T-helper 1 cell (primary cell): ENCODE measurements around the gene USP13.

Experiments used
- DNase-seq, 5 donors: peaks; one replicate each; pipeline ENCODE4 v3.0.0-alpha.2; 2012 to 2020

Gene USP13

DNA sequence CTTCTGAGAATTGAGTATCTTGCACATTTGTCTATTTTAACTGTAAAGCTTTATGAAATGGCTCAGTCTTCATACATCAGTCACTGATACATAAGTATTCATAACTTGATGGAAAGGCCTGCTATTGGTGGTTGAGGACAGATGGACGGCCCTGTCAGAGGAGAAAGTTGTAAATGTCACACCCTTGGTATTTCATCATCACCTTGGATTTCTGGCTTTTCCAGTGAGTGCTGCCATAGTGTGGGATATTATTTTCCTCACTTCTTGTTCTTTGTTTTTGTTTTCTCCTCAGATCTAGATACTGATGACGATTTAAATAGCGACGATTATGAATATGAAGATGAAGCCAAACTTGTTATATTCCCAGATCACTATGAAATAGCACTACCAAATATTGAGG lies 47.9 kb downstream of the USP13 start:
- DNase-seq: no peak

DNA sequence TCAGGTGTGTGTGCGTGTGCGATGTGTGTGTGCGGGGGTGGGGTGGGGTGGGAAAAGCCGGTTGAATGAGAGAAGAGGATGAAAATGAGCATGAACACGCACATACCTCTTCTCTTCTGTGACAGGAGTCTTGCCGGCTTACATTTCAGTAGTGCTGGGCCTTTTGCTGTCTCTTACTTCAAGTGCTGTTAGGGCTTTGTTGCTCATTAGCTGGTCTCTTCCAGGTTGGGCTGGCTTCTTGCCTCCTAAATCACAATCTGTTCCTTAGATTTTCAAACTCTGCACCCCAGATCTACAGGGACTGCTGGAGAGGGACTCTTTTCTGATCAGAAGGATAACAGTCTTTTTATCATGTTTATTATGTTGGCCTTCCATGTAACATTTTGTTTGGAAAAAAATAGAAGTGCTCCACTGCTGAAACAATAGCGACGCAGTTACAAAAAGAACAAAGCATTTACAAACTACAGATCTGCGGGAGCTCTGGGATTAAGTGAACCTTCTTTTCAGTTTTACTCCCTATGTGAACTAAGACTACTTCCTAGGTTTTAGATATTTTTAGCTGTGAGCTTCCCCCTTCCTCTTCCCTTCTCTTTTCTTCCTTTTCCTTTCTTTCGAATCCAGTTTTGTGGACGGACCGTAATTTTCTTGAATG lies 48.5 kb downstream of the USP13 start:
- no peak for DNase-seq

DNA sequence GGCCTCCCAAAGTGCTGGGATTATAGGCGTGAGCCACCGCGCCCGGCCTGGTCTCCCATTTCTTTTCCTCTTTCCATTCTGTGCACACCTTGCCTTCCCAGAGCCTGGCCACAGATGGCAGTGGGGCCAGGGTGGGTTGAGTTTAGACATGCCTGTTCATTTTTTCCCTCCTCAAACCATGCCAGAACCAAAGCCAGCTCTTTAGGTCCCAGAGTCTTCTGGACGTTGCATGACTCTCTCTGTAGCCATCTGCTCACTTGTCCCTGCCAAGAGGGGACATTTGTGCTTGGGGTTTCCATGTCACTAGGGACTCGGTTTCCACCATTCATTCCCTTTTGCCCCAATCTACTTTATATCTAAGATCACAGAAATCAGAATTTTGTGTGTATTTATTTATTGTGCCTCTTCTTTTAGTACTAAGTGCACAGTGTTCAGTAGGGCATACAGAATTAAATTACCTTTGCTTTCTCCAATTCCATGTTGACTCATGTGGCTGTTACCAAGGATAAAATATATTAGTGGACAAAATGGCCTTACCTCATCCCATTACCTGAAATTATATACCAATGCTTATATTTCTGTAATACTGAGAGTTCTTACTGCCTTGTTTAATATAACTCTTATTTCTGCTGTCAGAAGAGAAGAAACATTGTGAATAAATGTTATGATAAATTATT lies 49.6 kb downstream of the USP13 start:
- DNase-seq: no peak

DNA sequence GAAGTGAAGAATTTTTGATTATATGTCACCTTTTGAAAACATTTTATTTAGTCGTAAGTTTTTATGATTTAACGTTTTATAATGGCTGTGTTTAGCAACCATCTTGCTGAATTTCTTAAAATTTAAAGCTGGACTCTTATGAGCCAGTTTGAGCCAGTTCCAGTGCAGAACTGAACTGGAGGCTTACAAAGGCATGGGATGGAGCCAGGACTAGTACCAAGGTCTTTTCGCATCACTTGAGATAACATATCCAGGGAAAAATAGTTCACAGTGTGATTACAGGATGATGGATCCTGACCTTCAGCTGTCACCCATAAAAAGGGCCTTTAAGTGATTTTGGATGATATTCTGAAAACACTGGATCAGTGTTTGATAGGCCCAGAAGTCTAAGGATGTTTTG lies 51.0 kb downstream of the USP13 start:
- no peak for DNase-seq

DNA sequence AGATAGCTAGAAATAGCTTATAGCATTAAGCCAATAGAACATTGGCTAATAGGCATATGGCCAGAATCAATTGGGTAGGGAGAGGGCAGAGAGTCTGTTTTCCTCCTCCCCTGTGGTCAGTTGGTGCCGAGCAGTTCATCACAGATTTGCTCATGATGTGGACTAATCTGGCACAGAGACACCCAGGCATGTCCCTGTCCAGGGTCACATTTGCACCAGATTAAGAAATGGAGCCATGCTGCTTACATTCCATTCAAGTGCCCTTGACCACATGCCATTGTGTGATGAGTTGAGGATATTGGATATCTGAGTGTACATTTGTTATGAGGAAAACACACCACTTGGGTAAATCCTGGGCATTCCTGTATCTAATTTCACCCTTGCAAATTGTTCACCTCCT lies 53.4 kb downstream of the USP13 start:
- no peak for DNase-seq

DNA sequence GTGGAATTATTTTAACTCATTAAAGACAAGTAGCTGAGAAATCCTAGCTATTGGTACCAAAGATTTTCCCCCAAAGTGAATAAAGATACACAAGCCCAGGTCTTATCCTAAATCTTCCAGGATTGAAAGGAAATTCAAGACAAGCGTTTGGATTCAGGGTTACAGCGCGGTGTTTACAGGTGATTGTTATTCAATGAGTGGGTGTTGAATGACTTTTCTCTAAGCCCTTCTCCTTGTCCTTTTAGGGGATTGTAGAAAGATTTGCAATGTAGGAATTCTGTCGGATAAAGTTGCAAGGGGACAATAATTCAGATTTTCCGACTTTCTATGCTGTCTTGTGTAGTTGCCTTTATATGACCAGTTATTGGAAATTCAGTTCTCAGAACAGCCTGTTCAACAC lies 57.2 kb downstream of the USP13 start:
- DNase-seq: no peak

DNA sequence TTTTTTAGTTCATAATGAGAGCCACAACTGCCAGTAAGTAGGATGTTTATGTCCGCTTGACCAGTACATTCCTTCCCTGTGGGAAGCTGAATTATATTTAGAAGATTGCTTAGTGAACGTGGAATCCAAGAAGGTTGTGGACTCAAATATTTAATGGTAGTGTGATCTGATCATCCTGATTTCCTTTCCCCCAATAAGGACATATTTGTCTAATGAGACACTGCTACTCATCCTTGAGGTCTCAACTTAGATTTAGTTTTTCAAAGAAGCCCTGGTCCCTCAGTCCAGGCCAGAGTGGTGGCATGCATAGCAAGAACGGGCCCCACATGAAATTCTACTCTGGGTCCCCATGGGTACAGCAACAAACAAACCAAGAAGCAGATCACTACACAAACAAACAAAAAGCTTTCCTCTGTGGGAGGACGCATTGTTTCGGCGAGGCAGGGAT lies 60.8 kb downstream of the USP13 start:
- DNase-seq: no peak

DNA sequence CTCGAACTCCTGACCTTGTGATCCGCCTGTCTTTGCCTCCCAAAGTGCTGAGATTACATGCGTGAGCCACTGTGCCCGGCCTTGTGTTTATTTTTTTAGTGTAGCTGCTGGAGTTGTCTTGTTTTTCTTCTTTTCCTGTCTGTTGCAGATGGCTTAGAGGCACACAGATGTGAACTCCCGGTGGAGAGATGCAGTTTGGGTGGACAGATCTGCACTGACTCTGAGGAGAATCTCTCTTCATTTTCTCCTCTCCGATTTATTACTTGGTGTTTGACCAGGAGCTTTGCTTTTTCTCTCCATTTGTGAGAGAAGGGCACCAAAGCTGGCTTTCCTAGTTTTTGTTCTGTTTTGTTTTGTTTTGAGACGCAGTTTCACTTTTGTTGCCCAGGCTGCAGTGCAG lies 62.7 kb downstream of the USP13 start:
- no peak for DNase-seq

DNA sequence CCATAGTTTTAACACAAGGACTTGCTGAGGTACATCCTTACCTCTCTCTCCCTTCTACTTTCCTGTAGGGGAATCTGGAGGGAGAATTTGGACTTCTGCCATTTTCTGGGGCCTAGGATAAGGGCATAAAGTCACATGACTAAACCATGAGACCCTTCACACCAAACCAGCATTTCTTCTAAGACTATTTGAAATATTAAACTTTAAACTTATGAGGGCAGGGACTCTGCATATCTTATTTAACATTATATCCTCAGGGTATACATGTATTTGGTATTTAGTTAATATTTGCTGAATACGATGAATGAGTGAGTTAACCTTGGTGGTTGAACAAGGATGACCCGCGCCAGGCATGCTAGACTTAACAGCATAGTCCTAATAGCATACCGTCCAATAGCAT lies 63.4 kb downstream of the USP13 start:
- DNase-seq: no peak

DNA sequence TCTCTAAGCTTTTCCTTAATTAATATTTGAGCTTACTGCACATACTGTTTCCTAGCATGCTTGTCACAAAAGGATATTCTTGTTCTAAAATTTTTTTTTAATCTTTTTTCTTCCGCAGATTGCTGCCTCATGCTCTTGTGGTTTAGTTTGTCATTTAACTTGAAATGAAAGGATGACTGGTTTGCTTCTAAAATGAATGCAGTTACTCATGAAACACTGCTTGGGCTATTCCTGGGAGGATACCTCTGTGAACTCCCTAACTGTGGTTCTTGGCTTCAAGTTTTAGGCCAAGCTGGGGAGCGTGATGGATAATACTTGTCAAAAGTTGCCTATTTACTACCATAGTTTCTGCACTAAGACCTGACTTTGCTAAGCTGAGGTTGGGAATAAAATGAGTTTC lies 64.0 kb downstream of the USP13 start:
- no peak for DNase-seq

DNA sequence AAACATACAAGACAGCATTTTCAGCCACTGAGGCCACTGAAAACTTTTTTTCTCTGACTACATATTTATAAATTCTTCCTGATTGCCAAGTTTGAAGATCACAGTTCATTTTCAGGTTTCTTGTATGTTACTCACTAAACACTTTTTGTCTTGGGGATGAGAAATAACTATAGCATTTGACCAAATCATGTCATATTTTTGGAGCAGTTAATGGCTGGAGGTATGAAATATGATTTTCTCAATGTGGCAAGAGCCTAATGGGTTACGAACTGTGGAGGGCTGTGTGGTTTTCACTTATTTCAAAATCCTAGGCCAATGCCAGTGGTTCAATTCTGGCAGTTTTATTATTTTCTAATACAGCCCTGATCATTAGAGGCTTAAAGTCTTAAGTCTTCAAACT lies 64.4 kb downstream of the USP13 start:
- no peak for DNase-seq

DNA sequence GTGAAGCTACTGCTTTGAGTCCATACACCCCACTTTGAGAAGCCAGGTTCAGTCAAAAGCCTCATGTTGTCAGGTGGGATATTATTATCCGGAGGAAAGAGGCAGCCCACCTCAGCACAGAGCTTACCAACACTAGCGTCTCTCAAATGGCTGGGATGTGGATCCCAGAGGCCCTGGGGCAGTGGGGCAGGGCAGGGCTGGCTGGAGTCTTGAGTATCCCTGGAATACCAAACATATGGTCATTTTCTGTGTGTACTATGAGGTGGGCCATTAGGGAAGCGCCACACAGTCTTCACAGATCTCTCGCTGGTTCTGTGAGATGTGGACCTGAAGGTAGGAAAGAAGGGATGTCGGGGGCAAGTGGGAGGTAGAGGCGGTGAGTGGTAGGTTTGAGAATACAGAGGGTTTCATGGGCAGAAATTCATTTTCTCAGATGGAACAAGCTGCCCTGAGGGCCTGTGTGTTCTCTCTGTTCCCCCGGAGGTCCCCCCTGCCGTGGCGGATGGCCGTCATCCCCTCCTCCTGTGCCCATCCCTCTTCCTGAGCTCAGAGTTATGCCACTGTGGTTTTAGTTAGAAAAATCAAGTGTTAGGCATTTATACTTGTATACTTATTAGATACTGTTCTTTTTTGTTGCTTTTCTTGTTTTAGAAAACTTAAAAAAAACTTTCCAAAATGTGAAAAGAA lies 66.4 kb downstream of the USP13 start:
- DNase-seq: no peak

DNA sequence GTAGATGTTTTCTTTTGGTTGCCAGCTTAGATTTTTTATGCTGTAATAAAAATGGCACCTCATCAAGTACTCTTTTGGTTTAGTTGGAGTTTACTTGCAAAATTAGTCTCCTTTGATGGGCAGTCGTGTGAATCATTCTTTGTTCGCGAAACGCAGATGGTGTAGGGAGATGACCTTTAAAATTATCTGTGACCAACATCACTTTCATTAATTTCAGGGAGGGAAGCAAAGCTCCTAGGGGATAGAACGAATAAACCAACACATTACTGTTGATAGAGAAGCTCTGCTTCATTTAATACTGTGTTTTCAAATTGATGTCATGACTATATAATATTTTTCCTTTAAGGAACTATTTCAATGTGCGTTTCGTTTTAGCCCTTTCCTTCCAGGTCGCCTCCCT lies 67.4 kb downstream of the USP13 start:
- no peak for DNase-seq

DNA sequence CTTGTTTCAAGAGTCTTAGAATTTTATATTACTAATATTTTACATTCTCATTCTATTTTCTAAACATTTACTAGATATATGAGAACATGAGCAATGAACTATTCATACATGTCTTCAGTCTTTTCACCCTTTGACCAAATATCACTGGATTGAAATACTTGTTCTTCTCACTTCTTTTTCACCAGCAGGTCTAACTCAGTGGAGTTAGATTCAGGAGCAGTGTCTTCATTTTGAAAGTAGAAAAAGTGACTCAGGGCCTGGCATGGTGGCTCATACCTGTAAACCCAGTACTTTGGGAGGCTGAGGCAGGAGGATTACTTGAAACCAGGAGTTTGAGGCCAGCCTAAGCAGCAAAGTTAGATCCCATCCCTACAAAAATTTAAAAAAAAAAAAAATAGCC lies 70.8 kb downstream of the USP13 start:
- DNase-seq: no peak

DNA sequence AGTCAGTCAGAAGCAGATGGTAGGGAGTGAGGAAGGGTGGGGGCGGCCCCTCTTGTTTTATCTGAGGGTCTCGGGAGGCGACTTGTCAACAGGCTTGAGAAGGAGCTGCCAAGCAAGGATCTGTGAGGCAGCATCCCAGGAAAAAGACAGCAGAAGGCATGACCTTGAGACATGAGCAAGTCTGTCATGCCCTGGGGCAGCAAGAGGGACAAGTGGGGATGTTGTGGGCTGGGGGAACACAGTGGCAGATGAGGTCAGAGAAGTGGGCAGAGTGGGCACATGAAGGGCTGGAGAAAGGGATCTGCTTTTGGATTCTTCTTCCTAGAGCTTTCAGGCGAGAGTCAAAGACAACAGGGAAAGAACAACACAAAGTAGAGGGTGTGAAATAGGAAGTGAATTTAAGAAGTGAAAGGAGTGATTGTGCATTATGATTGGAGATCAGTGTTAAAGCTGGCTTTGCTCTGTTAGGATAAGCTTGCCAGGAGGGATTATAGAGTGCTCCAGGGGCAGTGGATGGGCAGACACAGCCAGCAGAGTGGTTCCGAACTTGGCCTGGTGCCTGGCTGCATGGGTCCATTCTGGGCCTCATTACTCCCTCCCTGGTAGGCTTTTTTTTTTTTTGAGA lies 73.3 kb downstream of the USP13 start:
- no peak for DNase-seq

DNA sequence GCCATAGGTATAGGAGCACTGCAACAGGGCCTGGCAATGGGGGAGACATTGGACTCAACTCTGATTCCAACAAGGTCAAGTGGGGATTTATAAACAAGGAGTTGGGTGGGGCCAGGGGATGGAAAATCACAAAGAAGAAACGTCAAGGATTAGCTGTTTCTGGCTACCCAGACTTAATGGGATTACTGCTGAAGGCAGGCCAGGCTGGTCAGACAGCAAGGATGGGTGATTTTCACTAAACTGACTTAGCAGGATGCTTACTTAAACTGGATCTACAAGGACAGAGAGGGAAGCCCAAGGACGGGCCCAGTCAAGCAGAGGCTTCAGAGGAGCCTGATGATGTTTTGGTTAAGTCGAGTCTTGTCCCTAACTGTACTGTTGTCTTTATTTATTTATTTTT lies 76.2 kb downstream of the USP13 start:
- DNase-seq: no peak

DNA sequence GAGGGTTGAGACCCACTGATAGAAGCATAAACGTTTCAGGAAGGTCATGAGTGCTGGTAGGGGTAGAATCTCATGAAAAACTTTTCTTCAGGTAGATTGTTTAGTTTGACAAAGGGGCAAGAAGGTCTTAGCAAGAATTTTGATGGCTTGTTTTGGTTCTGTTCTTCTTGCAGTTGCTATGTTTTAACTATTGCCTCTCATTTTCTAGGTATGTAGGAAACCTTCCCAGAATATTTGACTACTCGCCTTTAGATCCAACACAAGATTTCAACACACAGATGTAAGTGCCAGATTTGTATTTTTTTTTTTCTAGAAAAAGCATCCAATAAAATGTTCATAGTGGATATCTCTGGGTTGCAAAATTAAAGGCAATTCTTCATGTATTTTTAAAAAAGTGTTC lies 77.1 kb downstream of the USP13 start:
- no peak for DNase-seq

DNA sequence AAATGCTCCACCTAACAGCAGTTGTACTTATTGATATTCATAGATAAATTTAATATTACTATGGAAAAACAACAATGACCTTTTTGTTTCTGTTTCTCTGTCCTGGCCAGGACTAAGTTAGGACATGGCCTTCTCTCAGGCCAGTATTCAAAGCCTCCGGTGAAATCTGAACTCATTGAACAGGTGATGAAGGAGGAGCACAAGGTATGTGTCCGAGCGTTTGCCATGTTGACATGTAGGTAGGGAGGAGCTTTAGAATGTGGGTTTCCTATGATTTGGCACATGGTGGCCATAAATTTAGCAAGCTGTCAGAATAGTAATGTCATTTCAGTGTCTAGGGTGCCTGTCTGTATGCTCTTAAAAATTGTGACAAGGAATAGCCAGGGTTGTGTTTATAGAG lies 77.7 kb downstream of the USP13 start:
- DNase-seq: no peak

DNA sequence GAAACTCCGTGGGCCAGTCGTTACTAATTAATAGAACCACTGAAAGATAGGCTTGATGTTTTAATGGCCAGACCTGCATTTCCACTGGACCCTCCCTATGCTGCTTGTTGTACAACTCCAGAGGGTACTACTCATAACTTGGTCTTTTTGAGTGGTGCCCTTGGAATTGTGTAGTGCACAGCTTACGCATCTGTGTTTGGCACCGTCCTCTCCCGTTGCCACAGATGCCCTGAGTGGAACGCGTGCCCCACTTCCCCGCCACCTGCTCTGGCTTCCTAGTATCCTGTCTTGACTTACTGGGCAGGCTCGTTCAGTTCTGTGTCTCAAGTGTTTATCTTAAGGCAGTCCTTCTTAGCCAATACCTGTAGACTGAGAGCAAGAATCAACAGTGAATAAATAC lies 78.7 kb downstream of the USP13 start:
- no peak for DNase-seq

DNA sequence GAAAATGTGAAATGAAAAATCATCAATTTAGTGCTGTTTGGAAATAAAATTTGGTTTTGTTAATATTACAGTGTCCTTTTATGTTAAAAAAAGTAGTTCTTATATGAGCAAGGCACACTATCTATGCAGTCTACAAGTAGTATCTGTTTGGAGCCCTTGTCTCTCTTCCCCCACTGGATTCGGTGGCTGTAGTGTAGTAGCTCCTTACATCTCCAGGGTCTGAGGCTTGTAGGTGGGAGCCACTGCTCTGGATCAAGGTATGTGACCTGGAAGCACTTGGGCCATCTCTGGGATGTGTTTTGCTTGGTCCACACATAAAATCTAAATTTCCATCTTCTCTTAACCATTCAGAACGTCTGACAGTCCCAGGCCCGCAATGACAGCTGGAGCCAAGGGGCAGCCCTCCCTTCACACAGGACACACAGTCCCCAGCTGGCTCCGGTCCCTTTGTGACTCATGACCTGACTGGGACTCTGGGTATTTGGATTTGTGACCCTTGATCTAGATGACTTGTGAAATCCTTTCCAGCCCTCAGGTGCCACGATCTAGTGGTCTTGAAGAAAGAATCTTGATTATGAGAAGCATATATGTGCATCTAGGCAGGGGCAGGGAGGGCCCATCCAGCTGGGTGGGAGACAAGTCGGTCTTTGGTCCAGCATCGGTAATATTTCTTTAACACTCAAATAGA lies 80.0 kb downstream of the USP13 start:
- no peak for DNase-seq

DNA sequence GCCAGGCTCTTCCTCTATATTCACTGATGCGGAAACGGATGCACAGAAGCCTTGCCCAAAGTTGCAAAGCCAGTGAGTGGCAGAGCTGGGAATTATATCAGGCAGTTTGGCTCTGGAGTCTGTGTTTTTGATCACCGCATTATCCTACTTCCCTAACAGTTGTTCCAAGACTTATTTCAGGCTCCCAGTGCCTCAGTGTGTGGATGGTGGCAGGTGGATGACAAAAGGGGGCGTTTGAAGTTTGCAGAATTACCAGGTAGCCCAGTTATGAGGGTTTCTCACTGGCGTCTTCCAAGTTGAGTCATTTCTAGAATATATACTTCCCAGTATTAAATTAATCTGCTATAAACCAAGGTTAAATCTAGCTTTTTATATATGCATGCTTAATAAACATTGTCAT lies 81.0 kb downstream of the USP13 start:
- DNase-seq: no peak

DNA sequence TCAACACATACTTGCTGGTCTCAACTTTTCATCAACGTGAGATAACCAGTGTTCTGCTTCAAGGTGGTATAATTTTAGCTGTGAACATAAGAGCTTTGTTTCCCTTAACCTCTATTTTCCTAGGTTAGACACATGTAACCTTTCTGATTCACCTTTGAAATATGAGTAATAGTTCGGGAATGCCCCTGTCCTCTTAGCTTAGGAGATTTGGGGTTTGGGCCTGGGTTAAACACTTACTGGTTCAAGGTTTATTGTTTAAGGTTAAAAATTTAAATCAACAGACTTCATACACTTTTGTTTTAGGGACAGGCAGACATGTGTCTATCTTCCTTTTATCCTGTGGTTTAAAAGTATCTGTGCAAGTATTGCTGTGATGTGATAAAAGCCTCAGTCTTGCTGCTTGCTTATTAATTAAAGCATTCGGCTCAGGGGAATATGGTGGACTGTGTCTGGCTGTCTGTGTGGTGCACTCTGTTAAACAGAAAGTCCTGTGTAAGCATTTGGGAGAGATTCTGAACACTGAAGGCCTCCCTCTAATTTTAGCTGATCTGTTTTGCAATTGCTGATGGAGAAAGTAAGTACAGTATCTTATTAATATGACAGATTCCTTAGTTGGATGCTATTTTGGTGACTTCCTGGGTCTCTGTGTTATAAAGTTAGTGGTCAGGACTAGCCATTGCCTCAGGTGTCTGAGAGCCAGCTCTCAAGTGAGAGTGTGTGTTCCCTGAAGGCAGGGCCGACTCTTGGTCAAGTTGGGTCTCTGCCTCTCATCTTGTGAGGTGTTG lies 81.8 kb downstream of the USP13 start:
- DNase-seq: no peak
